Psoas muscle (tissue), 8 donors: ENCODE results near the gene ZNF385C. TPM values are rescaled to one million over a fixed set of nuclear protein-coding genes. Genes with fewer than 3 reads are reported as not detected.

Experiments used
- ATAC-seq, 4 donors: fragments of 200-7000 bp; cut with Tn5 transposase; one replicate each; pipeline ENCODE4 v1.9.1; 2020; ENCODE audit warnings: moderate library complexity in 3 of 4, mild to moderate bottlenecking in 2 of 4
- DNase-seq, 2 donors: peaks; one replicate each; pipeline ENCODE4 v3.0.0-alpha.2; 2020
- H3K27ac ChIP-seq: fragments of 200-600 bp; one replicate; pipeline ENCODE4 v1.8.0; 2022
- H3K27me3 ChIP-seq, 3 donors: fragments of 200-600 bp in 1 of 3; one replicate each; pipeline versions ENCODE4 v1.6.1 to v1.8.0; 2013 to 2022; ENCODE audit warnings: low read length in 2 of 3, mild to moderate bottlenecking in 2 of 3, moderate library complexity in 1 of 3; ENCODE audit not compliant: insufficient read depth in 3 of 3
- H3K36me3 ChIP-seq, 2 donors: fragments of 200-600 bp in 1 of 2; one replicate each; pipeline versions ENCODE4 v1.6.1 to v1.8.0; 2013 to 2022; ENCODE audit warnings: low read depth in 1 of 2, mild to moderate bottlenecking in 1 of 2, moderate library complexity in 1 of 2; ENCODE audit not compliant: insufficient read depth in 1 of 2
- H3K4me1 ChIP-seq: fragments of 200-600 bp; one replicate; pipeline ENCODE4 v1.8.0; 2022
- H3K4me3 ChIP-seq: fragments of 200-600 bp; one replicate; pipeline ENCODE4 v1.8.0; 2022; ENCODE audit warnings: mild to moderate bottlenecking
- H3K9me3 ChIP-seq: fragments of 200-600 bp; one replicate; pipeline ENCODE4 v1.8.0; 2022
- CTCF ChIP-seq: fragments of 200-600 bp; IDR thresholded peaks from one replicate; pipeline ENCODE4 v1.8.0; 2022; ENCODE audit warnings: antibody characterized with exemption
- WGBS, 3 donors: extraction: QIAGEN DNeasy Blood & Tissue Kit; methylation state at CpG; one replicate each; pipeline versions ENCODE4 v1.1.6 to v1.1.7; 2013; 5-methylcytosine and 5-hydroxymethylcytosine counted together
- intact Hi-C, 2 donors: fragments of 100-400 bp; cut with DNase I; formaldehyde crosslinking; loops; one replicate each; pipeline versions ENCODE4 v1.11.0 to v1.14.2; 2022
- polyA plus RNA-seq, 3 donors: library from polyadenylated mRNA; stranded (reverse); fragments of 200-250 nt; gene quantifications; one replicate each; pipeline ENCODE4 v1.2.3, GENCODE V29; 2013
- total RNA-seq, 4 donors: library from RNA; stranded (reverse); fragmentation: NEBNext Ultra II Directional in 2 of 4; extraction: Animal tissue kit (Norgen Biotek cat#: 25700) in 2 of 4; gene quantifications; one replicate each; pipeline versions ENCODE4 v1.2.1 to v1.2.4, GENCODE V29; 2021 to 2023
- donor health status: healthy with polysubstance abuse.
- donor health status: DM: no; HTN: no; CAD: no; lungs with moderate emphysema.
- donor health status: Bipolar disorder and iron deficiency.
- donor health status: healthy.
- donor health status: DM: yes; HTN: yes; CAD: no.
- donor health status: DM: no; HTN: no; CAD: no.
- donor health status: DM: no; HTN: no; CAD: no.
- donor health status: DM: yes; HTN: yes; CAD: no.

The ZNF385C gene
- total and polyA plus RNA-seq, 7 donors = 0.22 to 9.2 (median 0.50) TPM

- peaks cover 0 to 20% of the 10 kb centered on the region in 2 donors for H3K36me3 ChIP-seq
- H3K4me3 ChIP-seq = no peak overlapping the region
- TF ChIP-seq CTCF = no peak
- peak in 1 of 4 donors; percentile 26 for ATAC-seq
- peaks cover 95% of the 10 kb centered on the region for H3K4me1 ChIP-seq
- 64 to 73% (median 70%) methylated on average over 15 of the region's 15 CpGs for WGBS, 3 donors
- intact Hi-C loops = loop anchor here in 1 of 2 donors (10.0 kb wide), 1 partner anchor 139 kb away; the partner anchor contains the start of gene STAT5B
- H3K27me3 ChIP-seq = no peaks in the 10 kb centered on the region
- H3K27ac ChIP-seq = peak overlapping the region; percentile 70
- DNase-seq = no peak
- H3K9me3 ChIP-seq = no peaks in the 10 kb centered on the region
These were observed 37.7 kb upstream of the ZNF385C start for GRCh38 chr17:42135664-42136653.

GRCh38 chr17:42135151-42135550 lies 36.9 kb upstream of the ZNF385C start:
- H3K27me3 ChIP-seq = no peaks in the 10 kb centered on the region
- H3K4me3 ChIP-seq = no peak overlapping the region
- DNase-seq (no peak), ATAC-seq (no peak)
- intact Hi-C loops = loop anchor here in 1 of 2 donors (10.0 kb wide), 1 partner anchor 140 kb away; the partner anchor contains the start of gene STAT5B
- H3K9me3 ChIP-seq = no peaks in the 10 kb centered on the region
- TF ChIP-seq CTCF = no peak
- H3K4me1 ChIP-seq = peaks cover 98% of the 10 kb centered on the region
- H3K36me3 ChIP-seq = peaks cover 0 to 25% of the 10 kb centered on the region in 2 donors
- H3K27ac ChIP-seq = peak overlapping the region; percentile 70
- 85 to 89% (median 89%) methylated on average over 6 of the region's 6 CpGs for WGBS, 3 donors

- ATAC-seq = peak; percentile 42 to 67 (median 50)
These were observed 35.3 kb upstream of the ZNF385C start for GRCh38 chr17:42133461-42134041.

GRCh38 chr17:42132941-42133340 lies 34.7 kb upstream of the ZNF385C start:
- H3K27me3 ChIP-seq = no peaks in the 10 kb centered on the region
- 9 to 29% (median 12%) methylated on average over 3 of the region's 3 CpGs for WGBS, 3 donors
- intact Hi-C loops = loop anchor here in 1 of 2 donors (10.0 kb wide), 1 partner anchor 142 kb away; the partner anchor contains the start of gene STAT5B
- H3K4me3 ChIP-seq = peak overlapping the region; percentile 29
- peaks cover 4 to 47% of the 10 kb centered on the region in 2 donors for H3K36me3 ChIP-seq
- peak in 1 of 2 donors; percentile 63 for DNase-seq
- no peaks in the 10 kb centered on the region for H3K9me3 ChIP-seq
- H3K27ac ChIP-seq = peak overlapping the region; percentile 59
- TF ChIP-seq CTCF = no peak
- H3K4me1 ChIP-seq = peaks cover 82% of the 10 kb centered on the region
- peak; percentile 80 to 98 (median 88) for ATAC-seq

More at GRCh38 chr17:42133461-42134041, 35.3 kb upstream of the ZNF385C start:
- H3K9me3 ChIP-seq = no peaks in the 10 kb centered on the region
- peaks cover 88% of the 10 kb centered on the region for H3K4me1 ChIP-seq
- WGBS, 3 donors = 17 to 25% (median 22%) methylated on average over 4 of the region's 4 CpGs
- DNase-seq = no peak
- peak overlapping the region; percentile 59 for H3K27ac ChIP-seq
- TF ChIP-seq CTCF = no peak
- H3K36me3 ChIP-seq = peaks cover 4 to 41% of the 10 kb centered on the region in 2 donors
- intact Hi-C loops = loop anchor here in 1 of 2 donors (10.0 kb wide), 1 partner anchor 141 kb away; the partner anchor contains the start of gene STAT5B
- no peaks in the 10 kb centered on the region for H3K27me3 ChIP-seq
- H3K4me3 ChIP-seq = no peak overlapping the region
